Brain microvascular endothelial cell (primary cell): ENCODE results near the gene IL36RN.
"Not testable (repeated sequence)": the region's sequence is repeated elsewhere in the genome, so short reads cannot be mapped to it uniquely, and the experiment has no call there.

Experiments
- DNase-seq: peaks from one replicate; pipeline ENCODE4 v3.0.0-alpha.2; 2020
- H3K27ac ChIP-seq: fragments of 250-450 bp; sonication (Bioruptor Pico); 2 replicates; pipeline ENCODE4 v1.5.1; 2020; ENCODE audit warnings: mild to moderate bottlenecking, moderate library complexity
- H3K27me3 ChIP-seq: fragments of 250-450 bp; sonication (Bioruptor Pico); replicated peaks from 2 replicates; pipeline ENCODE4 v1.5.1; 2020; ENCODE audit warnings: mild to moderate bottlenecking
- H3K36me3 ChIP-seq: fragments of 250-450 bp; sonication (Bioruptor Pico); replicated peaks from 2 replicates; pipeline ENCODE4 v1.5.1; 2020; ENCODE audit warnings: mild to moderate bottlenecking
- H3K4me3 ChIP-seq: 2 replicates; pipeline ENCODE4 v1.5.1; 2011; ENCODE audit warnings: low read depth, mild to moderate bottlenecking, control low read depth, low read length, moderate library complexity
- in situ Hi-C: cut with HindIII; loops from 2 replicates; pipeline ENCODE4 v1.10.0; 2017; ENCODE audit warnings: low sequenced_read_pairs, low pct_ligation_motif_present
- TF ChIP-seq, protein P1 (sequence below): IDR thresholded peaks from 2 replicates; pipeline ENCODE4 v1.5.1; 2011; ENCODE audit warnings: low read depth, mild to moderate bottlenecking, moderate library complexity, low read length, control low read depth, inconsistent platforms; ENCODE audit errors: missing control alignments

Gene IL36RN

GRCh38 chr2:113088213-113088992 lies 29.4 kb downstream of the IL36RN start:
- H3K36me3 ChIP-seq: no peaks in the 10 kb centered on the region
- DNase-seq: no peak

GRCh38 chr2:113089916-113090315 lies 30.9 kb downstream of the IL36RN start:
- Histone ChIP-seq H3K27ac (no peak overlapping the region), H3K27me3 (peaks cover 6% of the 10 kb centered on the region), H3K36me3 (no peaks in the 10 kb centered on the region), H3K4me3 (no peak overlapping the region)
- DNase-seq: no peak
- TF ChIP-seq, protein P1, sequence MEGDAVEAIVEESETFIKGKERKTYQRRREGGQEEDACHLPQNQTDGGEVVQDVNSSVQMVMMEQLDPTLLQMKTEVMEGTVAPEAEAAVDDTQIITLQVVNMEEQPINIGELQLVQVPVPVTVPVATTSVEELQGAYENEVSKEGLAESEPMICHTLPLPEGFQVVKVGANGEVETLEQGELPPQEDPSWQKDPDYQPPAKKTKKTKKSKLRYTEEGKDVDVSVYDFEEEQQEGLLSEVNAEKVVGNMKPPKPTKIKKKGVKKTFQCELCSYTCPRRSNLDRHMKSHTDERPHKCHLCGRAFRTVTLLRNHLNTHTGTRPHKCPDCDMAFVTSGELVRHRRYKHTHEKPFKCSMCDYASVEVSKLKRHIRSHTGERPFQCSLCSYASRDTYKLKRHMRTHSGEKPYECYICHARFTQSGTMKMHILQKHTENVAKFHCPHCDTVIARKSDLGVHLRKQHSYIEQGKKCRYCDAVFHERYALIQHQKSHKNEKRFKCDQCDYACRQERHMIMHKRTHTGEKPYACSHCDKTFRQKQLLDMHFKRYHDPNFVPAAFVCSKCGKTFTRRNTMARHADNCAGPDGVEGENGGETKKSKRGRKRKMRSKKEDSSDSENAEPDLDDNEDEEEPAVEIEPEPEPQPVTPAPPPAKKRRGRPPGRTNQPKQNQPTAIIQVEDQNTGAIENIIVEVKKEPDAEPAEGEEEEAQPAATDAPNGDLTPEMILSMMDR: no peak
- in situ Hi-C loops: no loop called here

More at GRCh38 chr2:113088213-113088992, 29.4 kb downstream of the IL36RN start:
- H3K27me3 ChIP-seq: peaks cover 4% of the 10 kb centered on the region
- no peak overlapping the region for H3K4me3 ChIP-seq
- in situ Hi-C loops: no loop called here
- TF ChIP-seq, protein P1: no peak
- H3K27ac ChIP-seq: no peak overlapping the region

DNA sequence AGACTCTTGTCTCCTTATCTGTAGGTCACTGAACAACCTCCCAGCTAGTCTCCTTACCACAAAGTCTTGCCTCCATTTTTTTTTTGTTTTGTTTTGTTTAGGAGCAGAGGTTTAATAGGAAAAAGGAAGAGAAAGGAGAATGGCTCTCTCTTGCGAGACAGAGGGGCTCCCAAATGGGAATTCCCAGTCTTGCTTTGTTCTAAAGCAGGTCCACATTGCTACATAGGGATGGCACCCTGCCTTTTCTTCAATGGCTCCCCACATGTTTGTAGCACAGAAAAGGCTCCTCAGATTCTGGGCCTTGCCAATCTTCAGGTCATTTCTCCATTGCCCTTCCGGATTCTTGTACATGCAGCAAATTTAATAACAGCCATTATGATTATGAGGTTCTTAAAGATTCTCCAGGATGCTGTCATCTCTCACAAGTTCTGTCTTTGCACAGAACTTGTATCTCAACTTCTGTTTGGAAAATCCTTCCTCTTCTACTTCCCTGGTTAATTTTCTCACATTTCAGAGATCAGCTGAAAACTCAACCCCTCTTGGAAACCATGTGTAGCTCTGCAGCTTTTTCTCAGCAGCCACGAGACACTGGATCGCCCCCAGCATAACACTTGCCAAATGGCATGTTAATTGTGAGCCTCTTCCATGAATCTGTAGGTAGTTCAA lies 32.4 kb downstream of the IL36RN start:
- TF ChIP-seq, protein P1: no peak
- in situ Hi-C loops: no loop called here
- Histone ChIP-seq H3K27me3 (peaks cover 6% of the 10 kb centered on the region), H3K27ac (no peak overlapping the region), H3K4me3 (no peak overlapping the region), H3K36me3 (no peaks in the 10 kb centered on the region)
- DNase-seq: no peak

GRCh38 chr2:113092864-113093612 lies 34.0 kb downstream of the IL36RN start:
- Histone ChIP-seq H3K36me3 (no peaks in the 10 kb centered on the region), H3K27ac (no peak overlapping the region)

DNA sequence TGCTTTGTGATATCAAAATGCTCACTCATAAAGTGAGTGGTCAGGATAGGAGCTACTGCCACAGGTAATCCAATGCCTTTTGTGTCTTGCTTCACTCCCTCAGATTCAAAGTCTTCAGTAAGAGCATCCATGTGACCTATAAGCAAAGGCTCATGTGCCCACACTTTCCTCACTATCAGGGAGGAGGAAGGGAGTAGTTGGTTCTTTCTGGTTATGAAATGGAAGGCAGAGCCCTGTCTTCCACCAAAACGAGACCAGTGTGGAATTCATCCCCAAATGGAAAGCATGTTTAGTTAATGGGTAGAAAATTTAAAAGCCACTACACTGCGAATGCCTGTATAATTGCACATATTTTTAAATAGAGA lies 34.6 kb downstream of the IL36RN start:
- TF ChIP-seq, protein P1: no peak
- in situ Hi-C loops: no loop called here
- DNase-seq: no peak
- Histone ChIP-seq H3K36me3 (no peaks in the 10 kb centered on the region), H3K27ac (no peak overlapping the region), H3K4me3 (no peak overlapping the region), H3K27me3 (peaks cover 3% of the 10 kb centered on the region)

More at GRCh38 chr2:113092864-113093612, 34.0 kb downstream of the IL36RN start:
- Histone ChIP-seq H3K27me3 (peaks cover 3% of the 10 kb centered on the region), H3K4me3 (no peak overlapping the region)
- TF ChIP-seq, protein P1: no peak
- DNase-seq: no peak
- in situ Hi-C loops: no loop called here

- H3K36me3 ChIP-seq, H3K27ac ChIP-seq, H3K27me3 ChIP-seq, DNase-seq, in situ Hi-C loops, H3K4me3 ChIP-seq: not testable (repeated sequence)
These were observed 37.3 kb downstream of the IL36RN start for GRCh38 chr2:113096306-113096705.

DNA sequence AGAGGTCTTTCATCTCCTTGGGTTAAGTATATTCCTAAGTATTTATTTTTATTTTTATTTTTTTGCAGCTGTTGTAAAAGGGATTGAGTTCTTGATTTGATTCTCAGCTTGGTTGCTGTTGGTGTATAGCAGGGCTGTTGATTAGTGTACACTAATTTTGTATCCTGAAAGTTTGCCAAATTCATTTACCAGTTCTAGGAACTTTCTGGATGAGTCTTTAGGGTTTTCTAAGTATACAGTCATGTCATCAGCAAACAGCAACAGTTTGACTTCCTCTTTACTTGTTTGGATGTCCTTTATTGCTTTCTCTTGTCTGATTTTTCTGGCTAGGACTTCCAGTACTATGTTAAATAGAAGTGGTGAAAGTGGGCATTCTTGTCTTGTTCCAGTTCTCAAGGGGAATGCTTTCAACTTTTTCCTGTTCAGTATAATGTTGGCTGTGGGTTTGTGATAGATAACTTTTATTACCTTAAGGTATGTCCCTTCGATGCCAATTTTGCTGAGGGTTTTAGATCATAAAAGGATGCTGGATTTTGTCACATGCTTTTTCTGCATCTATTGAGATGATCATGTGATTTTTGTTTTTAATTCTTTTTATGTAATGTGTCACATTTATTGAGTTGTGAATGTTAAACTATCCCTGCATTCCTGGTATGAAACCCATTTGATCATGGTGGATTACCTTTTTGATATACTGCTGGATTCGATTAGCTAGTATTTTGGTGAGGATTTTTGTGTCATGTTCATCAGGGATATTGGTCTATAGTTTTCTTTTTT lies 38.0 kb downstream of the IL36RN start:
- H3K36me3 ChIP-seq, DNase-seq, in situ Hi-C loops, H3K27me3 ChIP-seq, H3K27ac ChIP-seq, H3K4me3 ChIP-seq: not testable (repeated sequence)
